A549 (cell line): Measurements from ENCODE around the gene SEMA5B.

Source experiments
- POLR2A ChIP-seq: IDR thresholded peaks from 2 replicates; pipeline ENCODE4 v1.6.1; 2012; ENCODE audit warnings: mild to moderate bottlenecking, low read length
- SMC3 ChIP-seq: fragments of >200 bp; sonication (Bioruptor Twin); formaldehyde crosslinking; IDR thresholded peaks from 3 replicates; pipeline ENCODE4 v1.6.1; 2018; ENCODE audit warnings: inconsistent platforms
- TF ChIP-seq, protein P1 (sequence below): IDR thresholded peaks from 2 replicates; pipeline ENCODE4 v1.6.1; 2012

DNA sequence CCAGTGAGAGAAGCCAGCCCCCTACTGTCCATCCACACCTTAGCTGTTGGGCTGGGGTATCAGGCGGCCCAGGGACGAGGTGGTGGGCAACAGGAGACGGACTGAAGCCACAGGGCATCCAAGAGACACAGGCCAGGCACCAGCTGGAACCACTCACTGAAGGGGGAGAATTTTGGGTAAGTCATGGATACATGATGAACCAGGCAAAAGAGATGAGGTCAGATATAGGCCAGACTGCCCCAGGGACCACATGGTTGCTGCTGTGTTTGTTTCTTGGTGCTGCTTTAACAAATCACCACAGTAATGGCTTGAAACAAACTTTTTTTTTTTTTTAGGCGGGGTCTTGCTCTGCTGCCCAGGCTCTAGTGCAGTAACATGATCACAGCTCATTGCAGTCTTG lies 66.4 kb downstream of the SEMA5B start:
- TF ChIP-seq POLR2A (no peak), SMC3 (no peak)
- TF ChIP-seq, protein P1, sequence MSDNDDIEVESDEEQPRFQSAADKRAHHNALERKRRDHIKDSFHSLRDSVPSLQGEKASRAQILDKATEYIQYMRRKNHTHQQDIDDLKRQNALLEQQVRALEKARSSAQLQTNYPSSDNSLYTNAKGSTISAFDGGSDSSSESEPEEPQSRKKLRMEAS: no peak
